H1 (cell line): ENCODE results near the gene SLC5A10. TPM values are rescaled to one million over a fixed set of nuclear protein-coding genes. Genes with fewer than 3 reads are reported as not detected.
A peak's percentile ranks its signal among the peaks of the same experiment; 100 is the strongest.

Experiments used
- CTCF ChIA-PET: fragments of 300-600 bp; sonication (Branson Sonifier 250); formaldehyde crosslinking; loops from one replicate; lab custom pipeline; 2021; ENCODE audit not compliant: partially characterized antibody; lab: Charles Lee
- POLR2A ChIA-PET: fragments of 300-600 bp; sonication (Branson Sonifier 250); formaldehyde crosslinking; loops from one replicate; lab custom pipeline; 2021; ENCODE audit warnings: inconsistent platforms; ENCODE audit not compliant: partially characterized antibody; lab: Charles Lee
- DNase-seq, 2 experiments: peaks; one replicate each; pipeline versions ENCODE4 v3.0.0 to v3.0.0-alpha.2; 2010 to 2022; ENCODE audit warnings: low spot score in 2 of 2, low read depth in 1 of 2, mixed read lengths in 1 of 2
- FAIRE-seq: peaks from 2 replicates; lab custom pipeline; 2011; peaks lifted over from hg19 to GRCh38; lab: Jason Lieb, UNC
- H2AFZ ChIP-seq: 2 replicates; pipeline ENCODE4 v1.8.1; 2012; ENCODE audit warnings: low read length, inconsistent platforms
- H2AK5ac ChIP-seq: 2 replicates; pipeline ENCODE4 v1.6.1; 2013; ENCODE audit warnings: low read depth, low read length
- H2BK120ac ChIP-seq: replicated peaks from 2 replicates; pipeline ENCODE3; 2013; ENCODE audit warnings: low read depth, low read length, inconsistent platforms
- H2BK12ac ChIP-seq: 2 replicates; pipeline ENCODE4 v1.6.1; 2013; ENCODE audit warnings: low read depth, low read length
- H2BK15ac ChIP-seq: 2 replicates; pipeline ENCODE4 v1.6.1; 2013; ENCODE audit warnings: low read length
- H2BK20ac ChIP-seq: 2 replicates; pipeline ENCODE4 v1.6.1; 2013; ENCODE audit warnings: low read length
- H2BK5ac ChIP-seq: 2 replicates; pipeline ENCODE4 v1.6.1; 2013; ENCODE audit warnings: low read depth, low read length
- H3K14ac ChIP-seq: 2 replicates; pipeline ENCODE4 v1.6.1; 2013; ENCODE audit warnings: inconsistent platforms; ENCODE audit not compliant: insufficient read length
- H3K18ac ChIP-seq: 2 replicates; pipeline ENCODE4 v1.6.1; 2013; ENCODE audit warnings: low read length; ENCODE audit errors: extremely low read depth
- H3K23ac ChIP-seq: 2 replicates; pipeline ENCODE4 v1.6.1; 2013; ENCODE audit warnings: inconsistent platforms; ENCODE audit not compliant: insufficient read length
- H3K23me2 ChIP-seq: 2 replicates; pipeline ENCODE4 v1.6.1; 2013; ENCODE audit warnings: low read depth, low read length
- H3K27ac ChIP-seq: 2 replicates; pipeline ENCODE4 v1.6.1; 2011; ENCODE audit warnings: low read depth, low read length, inconsistent platforms
- H3K27me3 ChIP-seq, 4 experiments: replicated peaks in 1 of 4; 1 replicate in 1 of 4; 2 replicates in 3 of 4; pipeline versions ENCODE4 v1.6.1 to v1.8.1; 2011 to 2013; ENCODE audit warnings: low read length in 3 of 4, mild to moderate bottlenecking in 3 of 4, inconsistent platforms in 2 of 4, mixed read lengths in 2 of 4, moderate library complexity in 1 of 4; ENCODE audit not compliant: control insufficient read depth in 3 of 4, insufficient read depth in 3 of 4; ENCODE audit errors: extremely low read depth in 1 of 4
- H3K36me3 ChIP-seq, 4 experiments: 2 replicates each; pipeline versions ENCODE4 v1.6.1 to v1.8.1; 2011 to 2013; ENCODE audit warnings: mild to moderate bottlenecking in 4 of 4, low read length in 3 of 4, moderate library complexity in 2 of 4, control low read depth in 1 of 4, inconsistent platforms in 1 of 4; ENCODE audit not compliant: insufficient read depth in 4 of 4, control insufficient read depth in 2 of 4
- H3K4ac ChIP-seq: replicated peaks from 2 replicates; pipeline ENCODE3; 2013; ENCODE audit warnings: low read length, low read depth, mixed read lengths, inconsistent platforms; ENCODE audit not compliant: insufficient read length
- H3K4me1 ChIP-seq, 4 experiments: replicated peaks in 1 of 4; 1 replicate in 1 of 4; 2 replicates in 3 of 4; pipeline versions ENCODE4 v1.6.1 to v1.8.1; 2011 to 2013; ENCODE audit warnings: low read length in 3 of 4, inconsistent platforms in 2 of 4, mixed read lengths in 1 of 4; ENCODE audit not compliant: insufficient read depth in 4 of 4, control insufficient read depth in 3 of 4
- H3K4me2 ChIP-seq, 2 experiments: 2 replicates each; pipeline versions ENCODE4 v1.6.1 to v1.8.1; 2011 to 2013; ENCODE audit warnings: low read depth in 2 of 2, low read length in 2 of 2, control low read depth in 1 of 2, inconsistent platforms in 1 of 2, mild to moderate bottlenecking in 1 of 2; ENCODE audit not compliant: insufficient read depth in 1 of 2
- H3K4me3 ChIP-seq, 4 experiments: fragments of 200-600, 300-600 bp in 1 of 4; sonication (generic), shearing (Covaris generic), sonication (Bioruptor Twin) in 1 of 4; 2 replicates each; pipeline versions ENCODE4 v1.5.1 to v1.8.1; 2011 to 2016; ENCODE audit warnings: low read length in 4 of 4, low read depth in 3 of 4, control low read depth in 2 of 4, inconsistent platforms in 2 of 4, mild to moderate bottlenecking in 2 of 4, mixed read lengths in 1 of 4, moderate library complexity in 1 of 4; ENCODE audit not compliant: insufficient read depth in 2 of 4; ENCODE audit errors: extremely low read depth in 1 of 4
- H3K56ac ChIP-seq: replicated peaks from 2 replicates; pipeline ENCODE3; 2013; ENCODE audit warnings: low read depth, mild to moderate bottlenecking, mixed read lengths, low read length, inconsistent platforms; ENCODE audit not compliant: insufficient read length
- H3K79me1 ChIP-seq: 2 replicates; pipeline ENCODE4 v1.6.1; 2013; ENCODE audit warnings: low read depth, low read length, control low read depth
- H3K79me2 ChIP-seq, 2 experiments: 2 replicates each; pipeline versions ENCODE4 v1.6.1 to v1.8.1; 2012 to 2013; ENCODE audit warnings: low read length in 2 of 2, mild to moderate bottlenecking in 2 of 2, inconsistent platforms in 1 of 2; ENCODE audit not compliant: insufficient read depth in 2 of 2, control insufficient read depth in 1 of 2
- H3K9ac ChIP-seq, 4 experiments: replicated peaks in 1 of 4; 1 replicate in 1 of 4; 2 replicates in 3 of 4; pipeline versions ENCODE4 v1.6.1 to v1.8.1; 2011 to 2013; ENCODE audit warnings: low read depth in 3 of 4, low read length in 3 of 4, control low read depth in 2 of 4, mild to moderate bottlenecking in 2 of 4, moderate library complexity in 2 of 4, inconsistent platforms in 1 of 4; ENCODE audit errors: extremely low read depth in 1 of 4
- H3K9me3 ChIP-seq, 2 experiments: 2 replicates each; pipeline versions ENCODE4 v1.6.1 to v1.8.1; 2012 to 2013; ENCODE audit warnings: mild to moderate bottlenecking in 2 of 2, moderate library complexity in 2 of 2, control low read depth in 1 of 2, inconsistent platforms in 1 of 2, low read depth in 1 of 2, low read length in 1 of 2, mixed read lengths in 1 of 2; ENCODE audit not compliant: insufficient read depth in 2 of 2
- H4K20me1 ChIP-seq, 2 experiments: replicated peaks in 1 of 2; 2 replicates each; pipeline versions ENCODE3 to v1.8.1; 2011 to 2013; ENCODE audit warnings: inconsistent platforms in 2 of 2, low read length in 2 of 2, mild to moderate bottlenecking in 1 of 2; ENCODE audit not compliant: insufficient read depth in 2 of 2, control insufficient read depth in 1 of 2
- H4K5ac ChIP-seq: 2 replicates; pipeline ENCODE4 v1.6.1; 2013; ENCODE audit warnings: low read length, low read depth, mixed read lengths, inconsistent platforms; ENCODE audit not compliant: insufficient read length
- H4K8ac ChIP-seq: 2 replicates; pipeline ENCODE4 v1.8.0; 2013; ENCODE audit warnings: mild to moderate bottlenecking, moderate library complexity, low read length, inconsistent platforms; ENCODE audit not compliant: insufficient read depth; ENCODE audit errors: extremely low read depth
- H4K91ac ChIP-seq: replicated peaks from 2 replicates; pipeline ENCODE3; 2013; ENCODE audit warnings: low read length, mixed read lengths, inconsistent platforms; ENCODE audit not compliant: insufficient read length
- CHD1 ChIP-seq: IDR thresholded peaks from 2 replicates; pipeline ENCODE4 v1.6.1; 2012; ENCODE audit warnings: low read depth, low read length, improper control_type of control experiment
- POU5F1 ChIP-seq: IDR thresholded peaks from 2 replicates; pipeline ENCODE4 v1.6.1; 2011; ENCODE audit warnings: low read depth, mild to moderate bottlenecking, low read length, moderate library complexity
- SIN3A ChIP-seq, 2 experiments: IDR thresholded peaks in 1 of 2; conservative IDR thresholded peaks in 1 of 2; 2 replicates each; pipeline ENCODE4 v1.6.1; 2011 to 2012; ENCODE audit warnings: low read length in 2 of 2, improper control_type of control experiment in 1 of 2, low read depth in 1 of 2, mild to moderate bottlenecking in 1 of 2
- ZNF274 ChIP-seq: IDR thresholded peaks from 2 replicates; pipeline ENCODE4 v1.7.0; 2012; ENCODE audit warnings: low read length, borderline replicate concordance; ENCODE audit errors: extremely low read depth
- WGBS, 2 experiments: shearing (Covaris generic) in 1 of 2; methylation state at CpG; one replicate each; pipeline versions ENCODE4 v1.1.6 to v1.1.7; 2013 to 2015; ENCODE audit warnings: low lambda C conversion rate in 2 of 2, mixed read lengths in 2 of 2, inconsistent platforms in 1 of 2, low coverage in 1 of 2, missing lambda C conversion rate in 1 of 2; ENCODE audit not compliant: insufficient replicate concordance in 2 of 2, insufficient coverage in 1 of 2, insufficient read length in 1 of 2; ENCODE audit errors: extremely low coverage in 1 of 2, missing lambda C conversion rate in 1 of 2; 5-methylcytosine and 5-hydroxymethylcytosine counted together
- long read RNA-seq, 2 experiments: library from RNA in 1 of 2; library from capped mRNA in 1 of 2; stranded (forward); transcript quantifications; one replicate each; pipeline ENCODE4 v2.0.0, GENCODE V29; 2021; ENCODE audit warnings: inconsistent platforms in 1 of 2
- polyA minus RNA-seq, 3 experiments: library from RNA; depleted of rRNA, polyadenylated mRNA; stranded (reverse); fragments of >200 nt; gene quantifications; 1 replicate in 2 of 3; 2 replicates in 1 of 3; pipeline ENCODE4 v1.2.3, GENCODE V29; 2011
- polyA plus RNA-seq, 7 experiments: library from polyadenylated mRNA; depleted of rRNA in 3 of 7; stranded (reverse) in 5 of 7; unstranded in 2 of 7; fragments of >200 nt in 5 of 7; fragments of 200-250 nt in 2 of 7; gene quantifications; 1 replicate in 5 of 7; 2 replicates in 1 of 7; 4 replicates in 1 of 7; pipeline versions ENCODE4 v1.2.1 to v1.2.3, GENCODE V29; 2011 to 2013; ENCODE audit warnings: missing spikeins in 2 of 7, mixed read lengths in 2 of 7
- total RNA-seq: library from RNA; stranded (reverse); fragmentation: NEBNext Ultra II Directional; extraction: Animal tissue kit (Norgen Biotek cat#: 25700); gene quantifications from 2 replicates; pipeline ENCODE4 v1.2.1, GENCODE V29; 2021
- TF ChIP-seq, protein P1 (sequence below), 3 experiments: IDR thresholded peaks; 1 replicate in 2 of 3; 2 replicates in 1 of 3; pipeline versions ENCODE4 v1.5.1 to v1.6.1; 2011; ENCODE audit warnings: low read length in 3 of 3, mild to moderate bottlenecking in 3 of 3, inconsistent platforms in 2 of 3, low read depth in 1 of 3, moderate library complexity in 1 of 3; ENCODE audit not compliant: insufficient read depth in 1 of 3; ENCODE audit errors: control extremely low read depth in 1 of 3

The SLC5A10 gene
- total RNA-seq: 0.11 TPM in 1 of 2 replicates, not detected in the other
- polyA plus RNA-seq (2011; rRNA removed): 0.05 and 0.11 TPM in 2 replicates
- polyA plus RNA-seq (2011; cell fraction: cytosol; rRNA removed): 0.08 TPM
- polyA plus RNA-seq (2011; cell fraction: nucleus; rRNA removed): 0.16 TPM
- 0.14 to 0.16 TPM in 2 of 4 replicates, not detected in the others for polyA plus RNA-seq (2012, experiment 1 of 2)
- polyA plus RNA-seq (2012, experiment 2 of 2): not detected
- polyA plus RNA-seq (2013, experiment 1 of 2): under 0.01 TPM
- not detected for polyA plus RNA-seq (2013, experiment 2 of 2)
- 0.16 TPM in 1 of 2 replicates, not detected in the other for polyA minus RNA-seq (2011; rRNA and poly(A)+ RNA removed)
- not detected for polyA minus RNA-seq (2011; cell fraction: cytosol; rRNA and poly(A)+ RNA removed)
- 0.10 TPM for polyA minus RNA-seq (2011; cell fraction: nucleus; rRNA and poly(A)+ RNA removed)
- long read RNA-seq, experiment 1: 0 reads
- long read RNA-seq, experiment 2: 0 reads

DNA sequence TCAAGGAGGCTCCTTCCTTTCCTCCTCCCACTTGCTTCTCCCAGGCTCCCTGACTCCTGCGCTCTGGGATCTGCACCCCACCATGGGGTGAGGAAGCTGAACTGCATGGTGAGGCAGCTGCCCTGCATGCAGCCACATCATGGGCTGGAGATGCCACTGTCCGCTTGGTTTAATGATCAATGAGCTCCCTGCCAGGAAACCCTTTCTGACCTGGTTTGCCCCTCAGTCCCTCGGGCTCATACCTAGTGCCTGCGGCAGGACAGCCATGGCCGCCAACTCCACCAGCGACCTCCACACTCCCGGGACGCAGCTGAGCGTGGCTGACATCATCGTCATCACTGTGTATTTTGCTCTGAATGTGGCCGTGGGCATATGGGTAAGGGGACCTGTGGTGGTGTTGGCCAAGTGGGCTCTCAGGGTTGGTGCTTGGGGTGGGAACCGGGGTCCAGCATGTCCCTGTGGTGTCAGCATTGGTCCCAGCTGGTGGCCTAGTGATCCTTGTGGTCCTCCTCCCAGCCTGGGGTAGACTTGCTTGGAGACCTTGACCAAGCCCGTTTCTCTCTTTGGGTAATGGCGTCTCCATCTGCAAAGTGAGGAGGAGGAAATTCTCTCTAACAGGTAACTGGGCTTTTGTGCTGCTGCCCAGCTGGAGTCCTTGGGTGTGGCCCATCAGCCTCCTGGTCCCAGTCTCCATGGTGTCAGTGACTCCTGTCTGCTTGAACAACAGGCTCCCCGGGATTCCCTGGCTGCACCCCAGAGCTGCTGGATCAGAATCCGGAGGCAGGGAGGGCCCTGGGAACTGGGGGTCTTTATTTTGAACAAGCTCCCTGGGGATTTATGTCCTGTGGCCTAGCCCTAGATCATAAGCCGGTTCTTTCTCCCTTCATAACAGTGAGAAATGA lies at the start of gene SLC5A10:
Gene SLC5A10 (plus strand): TSS at position 225 of the 902 bp plus-strand sequence. CDS start 41 bp downstream, at position 266.
- Histone ChIP-seq H2BK15ac (peak within 1 kb of the TSS; percentile 61; the same call in 1 of the 2 replicates), H3K9ac (no peak within 1 kb of the TSS), H3K4me1 (no peaks in the 10 kb centered on the region; a peak in 1 of 7 replicates), H2AK5ac (peak within 1 kb of the TSS; percentile 16; the same call in 1 of the 2 replicates), H3K36me3 (no peaks in the 10 kb centered on the region), H3K4me3 (no peak within 1 kb of the TSS), H2BK120ac (no peak within 1 kb of the TSS), H3K4me2 (no peak within 1 kb of the TSS), H3K14ac (no peak within 1 kb of the TSS), H4K91ac (peak within 1 kb of the TSS; percentile 35), H3K23me2 (no peaks in the 10 kb centered on the region), H2AFZ (peak within 1 kb of the TSS; percentile 73; the same call in 1 of the 2 replicates), H4K20me1 (no peaks in the 10 kb centered on the region), H4K8ac (no peak within 1 kb of the TSS; the same call in 1 of the 2 replicates), H4K5ac (no peak within 1 kb of the TSS), H3K18ac (no peak within 1 kb of the TSS), H3K27ac (no peak within 1 kb of the TSS), H3K56ac (no peak within 1 kb of the TSS), H2BK12ac (peak within 1 kb of the TSS; percentile 84; the same call in 1 of the 2 replicates), H3K79me1 (no peaks in the 10 kb centered on the region), H2BK20ac (peak within 1 kb of the TSS; percentile 43; the same call in 1 of the 2 replicates), H3K9me3 (no peaks in the 10 kb centered on the region), H3K27me3 (no peaks in the 10 kb centered on the region), H3K23ac (no peak within 1 kb of the TSS), H3K79me2 (no peaks in the 10 kb centered on the region), H3K4ac (no peak within 1 kb of the TSS), H2BK5ac (no peak within 1 kb of the TSS; the same call in 1 of the 2 replicates)
- FAIRE-seq: no peak
- ChIA-PET CTCF (interaction anchor here (0.6 to 1.6 kb wide), 8 partner anchors 9 to 68 kb away, joined by 3 to 11 read pairs (median 4); no protein-coding TSS in a partner anchor), POLR2A (interaction anchor here (0.7 kb wide), 1 partner anchor 14 kb away, joined by 4 read pairs; no protein-coding TSS in a partner anchor)
- 93% methylated on average over 16 of the region's 17 CpGs; no CpG with 5 or more reads in 1 of the 2 experiments for WGBS, 2 experiments
- DNase-seq: no peak
- TF ChIP-seq SIN3A (conservative IDR thresholded peaks at IDR 0.05 in 1 of 2, IDR thresholded peaks at IDR 0.05 in 1 of 2; ENCODE audit: low read depth in 1 of 2, low read length in 2 of 2) (no peak), CHD1 (no peak), ZNF274 (no peak), POU5F1 (no peak)
- TF ChIP-seq, protein P1, sequence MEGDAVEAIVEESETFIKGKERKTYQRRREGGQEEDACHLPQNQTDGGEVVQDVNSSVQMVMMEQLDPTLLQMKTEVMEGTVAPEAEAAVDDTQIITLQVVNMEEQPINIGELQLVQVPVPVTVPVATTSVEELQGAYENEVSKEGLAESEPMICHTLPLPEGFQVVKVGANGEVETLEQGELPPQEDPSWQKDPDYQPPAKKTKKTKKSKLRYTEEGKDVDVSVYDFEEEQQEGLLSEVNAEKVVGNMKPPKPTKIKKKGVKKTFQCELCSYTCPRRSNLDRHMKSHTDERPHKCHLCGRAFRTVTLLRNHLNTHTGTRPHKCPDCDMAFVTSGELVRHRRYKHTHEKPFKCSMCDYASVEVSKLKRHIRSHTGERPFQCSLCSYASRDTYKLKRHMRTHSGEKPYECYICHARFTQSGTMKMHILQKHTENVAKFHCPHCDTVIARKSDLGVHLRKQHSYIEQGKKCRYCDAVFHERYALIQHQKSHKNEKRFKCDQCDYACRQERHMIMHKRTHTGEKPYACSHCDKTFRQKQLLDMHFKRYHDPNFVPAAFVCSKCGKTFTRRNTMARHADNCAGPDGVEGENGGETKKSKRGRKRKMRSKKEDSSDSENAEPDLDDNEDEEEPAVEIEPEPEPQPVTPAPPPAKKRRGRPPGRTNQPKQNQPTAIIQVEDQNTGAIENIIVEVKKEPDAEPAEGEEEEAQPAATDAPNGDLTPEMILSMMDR (IDR thresholded peaks at IDR 0.05; ENCODE audit: control extremely low read depth in 1 of 3, insufficient read depth in 1 of 3, low read depth in 1 of 3, low read length in 3 of 3): peak; percentile 53 to 67 (median 62)
